ENCODE data around the gene SH3PXD2A.

Gene SH3PXD2A

DNA sequence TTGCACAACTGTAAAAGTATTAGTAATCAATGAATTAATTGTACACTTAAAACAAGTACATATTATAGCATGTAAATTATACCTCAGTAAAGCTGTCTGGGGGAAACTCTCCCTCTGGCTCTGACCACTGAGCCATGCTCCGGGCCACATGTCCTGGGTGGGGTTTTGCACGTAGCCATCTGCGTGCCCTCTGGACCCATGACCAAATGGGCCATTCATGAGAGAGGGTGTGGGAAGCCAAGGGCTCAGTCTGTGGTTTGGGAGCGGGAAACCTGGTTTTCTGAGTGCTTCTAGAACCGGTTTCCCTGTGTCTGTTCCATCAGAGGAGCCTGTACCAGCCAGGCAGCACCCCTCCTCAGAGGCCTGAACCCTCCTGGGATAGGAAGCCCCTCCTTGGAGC lies 143.2 kb downstream of the SH3PXD2A start:
- Histone ChIP-seq H3K9me3 (no peaks in the 10 kb centered on the region), H3K27me3 (no peaks in the 10 kb centered on the region), H3K36me3 (no peaks in the 10 kb centered on the region), H3K4me3 (ENCODE audit: low read depth, low read length) (no peak overlapping the region), H3K4me1 (peaks cover 14% of the 10 kb centered on the region)
- DNase-seq: no peak
- TF ChIP-seq, protein P1, sequence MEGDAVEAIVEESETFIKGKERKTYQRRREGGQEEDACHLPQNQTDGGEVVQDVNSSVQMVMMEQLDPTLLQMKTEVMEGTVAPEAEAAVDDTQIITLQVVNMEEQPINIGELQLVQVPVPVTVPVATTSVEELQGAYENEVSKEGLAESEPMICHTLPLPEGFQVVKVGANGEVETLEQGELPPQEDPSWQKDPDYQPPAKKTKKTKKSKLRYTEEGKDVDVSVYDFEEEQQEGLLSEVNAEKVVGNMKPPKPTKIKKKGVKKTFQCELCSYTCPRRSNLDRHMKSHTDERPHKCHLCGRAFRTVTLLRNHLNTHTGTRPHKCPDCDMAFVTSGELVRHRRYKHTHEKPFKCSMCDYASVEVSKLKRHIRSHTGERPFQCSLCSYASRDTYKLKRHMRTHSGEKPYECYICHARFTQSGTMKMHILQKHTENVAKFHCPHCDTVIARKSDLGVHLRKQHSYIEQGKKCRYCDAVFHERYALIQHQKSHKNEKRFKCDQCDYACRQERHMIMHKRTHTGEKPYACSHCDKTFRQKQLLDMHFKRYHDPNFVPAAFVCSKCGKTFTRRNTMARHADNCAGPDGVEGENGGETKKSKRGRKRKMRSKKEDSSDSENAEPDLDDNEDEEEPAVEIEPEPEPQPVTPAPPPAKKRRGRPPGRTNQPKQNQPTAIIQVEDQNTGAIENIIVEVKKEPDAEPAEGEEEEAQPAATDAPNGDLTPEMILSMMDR (IDR thresholded peaks at IDR 0.05; ENCODE audit: low read depth, low read length): no peak

DNA sequence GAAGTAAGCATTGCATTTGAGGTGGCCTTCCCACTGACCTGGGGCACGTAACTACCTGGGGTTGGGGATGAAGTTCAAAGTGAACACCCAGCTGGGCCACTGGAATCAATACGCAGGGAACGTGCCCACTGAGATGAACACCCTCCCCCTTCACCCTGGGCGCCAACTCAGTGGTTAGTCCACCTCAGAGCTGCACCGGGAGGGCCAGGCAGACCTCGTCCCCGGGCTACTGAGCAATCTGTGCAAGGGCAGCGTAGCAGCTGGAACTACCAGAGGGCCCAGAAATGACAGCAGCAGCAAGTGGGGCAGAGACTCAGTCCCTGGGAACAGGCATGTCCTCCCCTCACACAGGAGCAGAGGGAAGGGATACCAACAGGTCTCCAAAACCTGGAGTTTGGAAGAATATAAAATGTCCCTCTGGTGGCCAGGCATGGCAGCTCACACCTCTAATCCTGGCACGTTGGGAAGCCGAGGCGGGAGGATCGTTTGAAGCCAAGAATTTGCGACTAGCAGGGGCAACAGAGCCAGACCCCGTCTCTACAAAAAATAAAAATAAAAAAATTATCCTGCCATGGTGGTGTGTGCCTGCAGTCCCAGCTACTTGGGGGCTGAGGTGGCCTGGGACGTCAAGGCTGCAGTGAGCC lies 143.9 kb downstream of the SH3PXD2A start:
- TF ChIP-seq, protein P1 (IDR thresholded peaks at IDR 0.05; ENCODE audit: low read depth, low read length): peak; percentile 34
- H3K27me3 ChIP-seq: no peaks in the 10 kb centered on the region
- no peak for DNase-seq
- peaks cover 14% of the 10 kb centered on the region for H3K4me1 ChIP-seq
- no peaks in the 10 kb centered on the region for H3K36me3 ChIP-seq
- no peaks in the 10 kb centered on the region for H3K9me3 ChIP-seq
- no peak overlapping the region for H3K4me3 ChIP-seq (ENCODE audit: low read depth, low read length)

DNA sequence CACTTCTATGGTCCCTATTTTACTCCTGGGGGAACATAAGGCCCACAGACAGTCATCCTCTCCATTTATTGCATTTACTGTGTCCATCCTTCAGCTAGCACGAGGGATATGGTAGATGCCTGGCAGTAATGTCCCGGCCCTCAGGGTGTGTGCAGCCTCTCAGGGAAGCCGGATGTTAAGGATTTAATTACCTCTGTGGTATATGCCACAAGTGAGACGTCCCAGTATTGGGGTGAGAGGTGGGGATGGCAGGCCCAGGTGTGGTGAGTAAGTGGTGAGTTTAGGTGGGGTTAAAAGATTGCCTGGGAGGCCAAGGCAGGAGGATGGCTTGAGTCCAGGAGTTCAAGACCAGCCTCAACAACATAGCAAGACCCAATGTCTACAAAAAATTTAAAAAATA lies 144.9 kb downstream of the SH3PXD2A start:
- peaks cover 14% of the 10 kb centered on the region for H3K4me1 ChIP-seq
- TF ChIP-seq, protein P1 (IDR thresholded peaks at IDR 0.05; ENCODE audit: low read depth, low read length): no peak
- no peak overlapping the region for H3K4me3 ChIP-seq (ENCODE audit: low read depth, low read length)
- H3K9me3 ChIP-seq: no peaks in the 10 kb centered on the region
- DNase-seq: no peak
- H3K36me3 ChIP-seq: no peaks in the 10 kb centered on the region
- no peaks in the 10 kb centered on the region for H3K27me3 ChIP-seq

DNA sequence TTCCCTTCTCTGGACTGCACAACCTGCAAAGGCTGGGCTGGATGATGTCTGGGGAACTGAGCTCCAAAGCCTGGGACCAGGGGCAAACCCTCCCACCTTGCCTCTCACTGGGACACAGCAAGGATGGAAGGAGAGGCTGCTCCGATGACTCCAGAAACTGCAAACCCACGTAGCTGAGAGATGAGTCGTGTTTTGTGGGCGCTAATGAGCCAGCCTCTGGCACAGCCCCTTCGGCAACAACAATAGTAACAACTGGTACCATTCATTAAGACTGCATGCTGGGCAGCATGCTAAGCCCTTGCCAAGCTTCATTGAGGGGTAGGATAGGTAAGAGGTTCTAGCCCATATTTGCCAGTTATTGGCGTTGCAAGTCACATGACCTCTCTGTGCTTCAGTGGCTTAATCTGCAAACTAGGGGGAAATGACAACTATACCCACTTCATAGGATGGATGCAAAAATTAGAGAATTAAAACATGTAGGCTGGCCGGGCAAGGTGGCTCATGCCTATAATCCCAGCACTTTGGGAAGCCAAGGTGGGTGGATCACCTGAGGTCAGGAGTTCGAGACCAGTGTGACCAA lies 145.9 kb downstream of the SH3PXD2A start:
- H3K4me1 ChIP-seq: peaks cover 14% of the 10 kb centered on the region
- H3K27me3 ChIP-seq: no peaks in the 10 kb centered on the region
- no peaks in the 10 kb centered on the region for H3K36me3 ChIP-seq
- no peaks in the 10 kb centered on the region for H3K9me3 ChIP-seq
- H3K4me3 ChIP-seq (ENCODE audit: low read depth, low read length): no peak overlapping the region
- DNase-seq: no peak
- TF ChIP-seq, protein P1 (IDR thresholded peaks at IDR 0.05; ENCODE audit: low read depth, low read length): no peak

DNA sequence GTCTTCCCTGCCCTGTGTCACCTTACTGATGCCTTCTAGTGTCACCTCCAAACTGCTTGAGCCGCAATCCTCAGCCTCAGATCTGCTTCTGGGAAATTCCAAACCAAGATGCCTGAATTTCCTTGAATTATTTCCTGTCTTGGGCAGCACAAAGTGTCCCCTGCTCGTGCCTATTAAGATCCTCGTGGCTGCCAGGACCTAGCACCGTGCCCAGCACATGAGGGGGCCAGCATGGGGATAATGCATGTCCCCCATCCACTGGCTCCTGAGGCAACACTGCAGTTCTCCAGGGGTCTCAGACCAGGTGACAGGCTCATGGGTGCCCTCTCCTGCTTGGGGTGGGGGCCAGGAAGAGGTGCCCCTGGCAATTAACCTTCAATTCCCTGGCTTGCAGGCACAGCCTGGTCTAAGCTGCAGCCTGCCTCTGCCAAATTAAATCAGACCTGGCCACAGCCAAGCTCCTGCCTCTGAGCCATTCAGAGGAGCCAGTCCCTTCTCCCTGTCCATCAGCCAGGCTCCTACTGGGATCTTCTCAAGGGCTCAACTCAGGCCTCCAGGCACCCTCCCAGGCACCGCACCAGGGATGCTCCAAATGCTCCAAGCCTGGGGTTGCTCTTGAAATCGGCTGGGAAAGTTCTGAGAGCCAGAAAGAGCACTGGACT lies 146.6 kb downstream of the SH3PXD2A start:
- no peaks in the 10 kb centered on the region for H3K9me3 ChIP-seq
- H3K36me3 ChIP-seq: no peaks in the 10 kb centered on the region
- DNase-seq: peak; percentile 40
- no peaks in the 10 kb centered on the region for H3K27me3 ChIP-seq
- peaks cover 14% of the 10 kb centered on the region for H3K4me1 ChIP-seq
- TF ChIP-seq, protein P1 (IDR thresholded peaks at IDR 0.05; ENCODE audit: low read depth, low read length): no peak
- no peak overlapping the region for H3K4me3 ChIP-seq (ENCODE audit: low read depth, low read length)
